ENCODE data around the gene RIPK4. TPM values are rescaled to one million over a fixed set of nuclear protein-coding genes. Genes with fewer than 3 reads are reported as not detected.

Gene RIPK4
- total RNA-seq, 4 donors from 2014 or later = 0.91 to 1.7 (median 1.1) TPM

DNA sequence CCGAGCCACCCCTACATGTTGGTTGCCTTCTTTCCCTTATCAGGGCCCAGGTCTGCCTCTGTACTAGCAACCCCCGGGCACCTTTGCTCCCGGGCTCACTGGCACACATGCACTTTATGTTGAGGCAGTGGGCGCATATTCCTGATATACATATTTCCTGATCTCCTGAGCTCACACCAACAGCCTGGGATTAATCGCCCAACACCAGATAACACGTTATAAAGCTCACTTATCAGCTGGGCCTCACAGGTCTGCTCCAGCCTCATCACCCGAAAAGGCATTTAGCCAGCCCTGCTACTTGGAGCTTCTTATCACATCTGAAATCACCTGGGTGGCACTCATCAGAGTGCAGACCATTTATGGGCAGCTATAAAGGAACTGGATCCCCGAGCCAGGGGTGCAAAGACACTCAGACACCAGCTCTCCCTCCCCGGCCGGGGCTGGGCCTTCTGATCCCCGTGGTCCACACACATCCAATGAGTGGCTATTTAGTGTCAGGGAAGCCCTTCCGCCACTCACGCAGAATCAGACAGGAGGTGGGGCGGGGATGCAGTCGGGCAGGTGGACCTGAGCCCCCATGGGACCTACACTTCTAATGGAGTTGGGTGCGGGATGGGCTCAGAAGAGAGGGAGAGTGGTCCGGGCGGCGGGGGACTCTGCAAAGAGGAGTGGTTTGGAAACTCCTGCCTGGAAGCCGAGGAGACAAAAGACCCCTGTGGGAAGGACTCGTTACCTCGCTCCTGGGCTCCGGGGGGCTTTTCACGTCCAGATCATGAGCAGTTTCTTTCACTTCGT is 21.6 kb downstream of the RIPK4 start:
- intact Hi-C loops (cut with DNase I) = no loop called here
- Histone ChIP-seq H3K9me3 (no peaks in the 10 kb centered on the region), H3K27ac (replicated peaks in 1 of 4) (no peak overlapping the region), H3K4me3 (no peak overlapping the region), H3K4me1 (no peaks in the 10 kb centered on the region), H3K36me3 (no peaks in the 10 kb centered on the region), H3K27me3 (peaks cover 0 to 73% (median 0%) of the 10 kb centered on the region in 4 donors)
- no peak for DNase-seq (ENCODE audit: extremely low spot score)
- TF ChIP-seq POLR2A (IDR thresholded peaks at IDR 0.05; ENCODE audit: low read depth) = no peak
- no peak for TF ChIP-seq POLR2AphosphoS5 (IDR thresholded peaks at IDR 0.05)
- TF ChIP-seq, protein P1, sequence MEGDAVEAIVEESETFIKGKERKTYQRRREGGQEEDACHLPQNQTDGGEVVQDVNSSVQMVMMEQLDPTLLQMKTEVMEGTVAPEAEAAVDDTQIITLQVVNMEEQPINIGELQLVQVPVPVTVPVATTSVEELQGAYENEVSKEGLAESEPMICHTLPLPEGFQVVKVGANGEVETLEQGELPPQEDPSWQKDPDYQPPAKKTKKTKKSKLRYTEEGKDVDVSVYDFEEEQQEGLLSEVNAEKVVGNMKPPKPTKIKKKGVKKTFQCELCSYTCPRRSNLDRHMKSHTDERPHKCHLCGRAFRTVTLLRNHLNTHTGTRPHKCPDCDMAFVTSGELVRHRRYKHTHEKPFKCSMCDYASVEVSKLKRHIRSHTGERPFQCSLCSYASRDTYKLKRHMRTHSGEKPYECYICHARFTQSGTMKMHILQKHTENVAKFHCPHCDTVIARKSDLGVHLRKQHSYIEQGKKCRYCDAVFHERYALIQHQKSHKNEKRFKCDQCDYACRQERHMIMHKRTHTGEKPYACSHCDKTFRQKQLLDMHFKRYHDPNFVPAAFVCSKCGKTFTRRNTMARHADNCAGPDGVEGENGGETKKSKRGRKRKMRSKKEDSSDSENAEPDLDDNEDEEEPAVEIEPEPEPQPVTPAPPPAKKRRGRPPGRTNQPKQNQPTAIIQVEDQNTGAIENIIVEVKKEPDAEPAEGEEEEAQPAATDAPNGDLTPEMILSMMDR (IDR thresholded peaks at IDR 0.05) = no peak
- no peak for TF ChIP-seq EP300 (IDR thresholded peaks at IDR 0.05)
- WGBS = 84% methylated on average over 25 of the region's 25 CpGs

DNA sequence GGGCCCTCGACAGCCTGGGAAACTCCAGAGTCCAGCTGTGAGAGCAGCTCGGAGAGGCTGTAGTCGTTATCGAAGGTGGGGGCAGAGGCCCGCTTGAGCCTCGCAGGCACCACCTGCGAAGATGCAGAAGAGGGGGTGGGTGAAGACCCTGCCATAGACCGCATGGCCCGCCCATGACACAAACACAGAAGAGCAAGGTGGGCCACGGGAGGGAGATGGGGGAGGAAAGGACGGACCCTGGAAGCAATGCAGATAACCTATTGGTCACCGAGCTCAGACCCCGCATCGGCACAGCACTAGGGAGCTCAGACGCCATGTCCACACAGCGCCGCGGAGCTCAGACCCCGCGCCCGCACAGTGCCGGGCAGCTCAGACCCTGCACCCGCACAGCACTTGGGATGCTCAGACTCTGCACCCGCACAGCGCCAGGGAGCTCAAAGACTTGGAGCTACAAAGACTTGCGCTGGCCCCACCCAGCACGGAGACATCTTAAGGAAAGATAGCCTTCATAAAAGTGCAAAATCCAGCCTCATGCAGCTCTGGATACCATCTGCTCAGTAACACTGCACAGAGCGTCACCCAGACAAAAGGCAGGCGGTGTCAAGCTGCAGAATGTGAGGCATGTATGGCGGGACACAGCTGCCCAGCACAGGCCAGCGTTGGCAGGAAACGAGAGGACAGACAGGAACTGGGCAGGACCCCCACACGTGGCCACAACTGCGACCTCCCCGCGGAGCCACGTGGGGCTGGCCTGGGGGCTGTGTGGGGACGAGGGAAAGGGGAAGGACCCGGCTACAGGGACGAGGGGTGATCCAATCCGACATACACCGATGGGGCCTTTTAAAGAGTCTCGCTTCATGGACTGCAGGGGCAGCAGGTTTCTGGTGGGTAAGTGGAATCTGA is 22.6 kb downstream of the RIPK4 start:
- no peak overlapping the region for H3K4me3 ChIP-seq
- intact Hi-C loops (cut with DNase I) = no loop called here
- H3K27ac ChIP-seq (replicated peaks in 1 of 4) = no peak overlapping the region
- H3K9me3 ChIP-seq = no peaks in the 10 kb centered on the region
- no peak for DNase-seq (ENCODE audit: extremely low spot score)
- no peaks in the 10 kb centered on the region for H3K4me1 ChIP-seq
- WGBS = 72% methylated on average over 37 of the region's 43 CpGs
- H3K36me3 ChIP-seq = no peaks in the 10 kb centered on the region
- no peak for TF ChIP-seq POLR2A (IDR thresholded peaks at IDR 0.05; ENCODE audit: low read depth)
- peaks cover 0 to 65% (median 0%) of the 10 kb centered on the region in 4 donors for H3K27me3 ChIP-seq

DNA sequence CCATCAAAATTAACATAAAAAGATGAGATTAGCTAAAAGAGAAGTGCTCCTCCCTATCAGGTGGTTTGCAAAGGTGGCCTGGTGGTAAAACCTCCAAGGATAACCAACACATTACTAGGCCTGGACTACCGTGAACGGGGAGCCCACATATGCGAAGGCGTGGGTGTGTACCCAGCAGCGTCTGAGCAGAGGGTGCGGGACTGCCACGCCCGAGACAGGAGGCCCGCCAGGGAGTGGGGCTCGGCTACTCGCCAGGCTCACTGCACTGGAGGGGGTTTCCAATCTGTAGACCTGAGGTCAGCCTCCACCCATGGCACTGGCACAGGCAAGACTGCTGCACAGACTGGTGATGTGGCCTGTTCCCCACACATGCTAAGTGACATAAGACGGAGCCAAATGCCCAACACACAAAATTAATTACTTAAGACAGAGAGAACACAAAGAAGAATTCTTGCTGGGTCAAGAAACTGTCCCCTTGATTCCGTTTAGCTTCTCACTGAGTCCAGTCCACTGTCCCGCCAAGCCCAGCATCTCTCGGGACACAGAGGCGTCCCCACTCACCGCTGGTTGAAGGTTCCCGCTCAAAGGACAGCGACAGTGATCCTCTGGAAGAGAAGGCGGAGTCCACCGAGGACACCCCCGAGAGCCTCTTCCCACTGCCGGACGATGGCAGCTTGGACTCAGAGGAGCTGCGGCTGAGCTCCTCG is 23.4 kb downstream of the RIPK4 start:
- Histone ChIP-seq H3K4me1 (no peaks in the 10 kb centered on the region), H3K27ac (replicated peaks in 1 of 4) (no peak overlapping the region), H3K9me3 (no peaks in the 10 kb centered on the region), H3K27me3 (peaks cover 0 to 57% (median 0%) of the 10 kb centered on the region in 4 donors), H3K4me3 (no peak overlapping the region), H3K36me3 (no peaks in the 10 kb centered on the region)
- TF ChIP-seq POLR2A (IDR thresholded peaks at IDR 0.05; ENCODE audit: low read depth) (no peak), POLR2AphosphoS5 (IDR thresholded peaks at IDR 0.05) (no peak), EP300 (IDR thresholded peaks at IDR 0.05) (no peak)
- TF ChIP-seq, protein P1 (IDR thresholded peaks at IDR 0.05) = no peak
- WGBS = 90% methylated on average over 21 of the region's 26 CpGs
- no peak for DNase-seq (ENCODE audit: extremely low spot score)
- intact Hi-C loops (cut with DNase I) = no loop called here

DNA sequence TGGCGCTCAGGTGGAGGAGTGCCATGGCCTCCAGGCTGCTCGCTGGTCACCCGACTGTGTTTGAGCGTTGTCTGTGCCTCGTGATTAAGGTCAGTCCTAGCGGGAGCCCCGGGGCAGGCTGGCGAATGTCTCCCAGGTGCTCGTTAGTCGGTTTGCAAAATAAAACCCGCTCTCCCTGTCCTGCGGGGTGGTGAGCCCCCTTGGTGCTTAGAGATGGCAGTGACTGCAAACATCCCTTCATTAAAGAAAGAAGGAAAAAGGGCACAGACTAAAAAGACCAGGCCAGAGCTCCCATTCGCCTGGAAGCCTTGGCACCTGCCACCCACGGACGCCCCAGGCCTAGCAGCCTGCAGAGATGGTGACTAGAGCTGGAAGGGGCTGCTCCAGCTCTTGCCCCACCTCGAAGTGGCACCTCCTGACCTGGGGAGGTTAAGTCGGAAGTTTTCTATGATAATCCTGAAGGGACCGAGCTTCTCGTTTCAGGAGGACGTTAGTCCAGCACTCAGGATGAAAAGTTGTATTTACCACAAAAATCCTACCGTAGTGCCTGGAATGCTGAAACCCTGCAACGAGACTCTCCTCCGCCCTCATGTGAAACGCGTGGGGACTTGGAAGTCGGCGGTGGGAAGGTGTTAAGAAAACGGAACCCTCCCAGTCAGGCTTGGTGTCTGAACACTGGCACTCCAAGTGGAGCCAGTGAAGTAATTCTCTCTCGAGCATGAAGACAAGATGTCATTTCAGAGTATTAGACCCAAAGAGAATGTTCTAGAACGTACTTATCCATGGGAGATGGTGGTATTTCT is 24.6 kb downstream of the RIPK4 start:
- Histone ChIP-seq H3K36me3 (no peaks in the 10 kb centered on the region), H3K4me3 (no peak overlapping the region), H3K4me1 (no peaks in the 10 kb centered on the region), H3K27me3 (peaks cover 0 to 48% (median 0%) of the 10 kb centered on the region in 4 donors), H3K27ac (replicated peaks in 1 of 4) (no peak overlapping the region), H3K9me3 (peaks cover 0 to 10% (median 6%) of the 10 kb centered on the region in 4 donors)
- 88% methylated on average over 16 of the region's 30 CpGs for WGBS
- intact Hi-C loops (cut with DNase I) = no loop called here
- no peak for TF ChIP-seq EP300 (IDR thresholded peaks at IDR 0.05)
- no peak for TF ChIP-seq POLR2A (IDR thresholded peaks at IDR 0.05; ENCODE audit: low read depth)
- TF ChIP-seq POLR2AphosphoS5 (IDR thresholded peaks at IDR 0.05) = no peak
- TF ChIP-seq, protein P1 (IDR thresholded peaks at IDR 0.05) = no peak
- DNase-seq (ENCODE audit: extremely low spot score) = no peak

All from esophagus muscularis mucosa (tissue), 4 donors.